HCT116 (cell line): ENCODE results near the gene PIP4K2A. TPM values are rescaled to one million over a fixed set of nuclear protein-coding genes. Genes with fewer than 3 reads are reported as not detected.

Experiments
- ATAC-seq: fragments of 200-7000 bp; cut with Tn5 transposase; 2 replicates; pipeline ENCODE4 v1.9.1; 2020; ENCODE audit warnings: mild to moderate bottlenecking, moderate library complexity
- BruUV-seq: library from RNA; stranded (reverse); fragments of 400-500 nt; replicated peaks from 2 replicates; lab custom pipeline; 2021; lab: Mats Ljungman, UMichigan
- CTCF ChIA-PET: fragments of 300-600 bp; sonication (Branson Sonifier 250); formaldehyde crosslinking; loops from one replicate; lab custom pipeline; 2021; ENCODE audit warnings: antibody characterized with exemption; lab: Charles Lee
- POLR2A ChIA-PET: fragments of 300-600, 350-600 bp; sonication (Branson Sonifier 250); formaldehyde crosslinking; loops from one replicate; lab custom pipeline; 2021; ENCODE audit warnings: antibody characterized with exemption; lab: Charles Lee
- RAD21 ChIA-PET, 2 experiments: fragments of 300-600 bp; sonication (Branson Sonifier 250); formaldehyde crosslinking; loops; one replicate each; lab custom pipeline; 2023; ENCODE audit warnings: low total read pairs in 2 of 2; ENCODE audit not compliant: uncharacterized antibody in 2 of 2, unreplicated experiment in 2 of 2, low non-redundant PET in 1 of 2; lab: Charles Lee
- DNase-seq: peaks from one replicate; pipeline ENCODE4 v3.0.0-alpha.2; 2010; ENCODE audit warnings: low read depth, low spot score
- H2AFZ ChIP-seq: fragments of 200-600 bp; shearing (Covaris generic), sonication (generic); 2 replicates; pipeline ENCODE4 v1.6.1; 2017; ENCODE audit warnings: low read depth, mixed run types, mixed read lengths, antibody characterized with exemption, low read length; ENCODE audit not compliant: poor library complexity, severe bottlenecking
- H3K27ac ChIP-seq: 2 replicates; pipeline ENCODE4 v1.5.1; 2012; ENCODE audit warnings: low read depth, low read length
- H3K27me3 ChIP-seq: fragments of 200-600 bp; sonication (generic); 2 replicates; pipeline ENCODE4 v1.6.1; 2016; ENCODE audit warnings: mixed run types, low read length, mixed read lengths; ENCODE audit not compliant: insufficient read depth
- H3K36me3 ChIP-seq, 2 experiments: fragments of 200-500 bp in 1 of 2; fragments of 200-600 bp in 1 of 2; sonication (Bioruptor generic) in 1 of 2; sonication (generic) in 1 of 2; 2 replicates each; pipeline versions ENCODE4 v1.5.1 to v1.6.1; 2014 to 2016; ENCODE audit warnings: low read length in 2 of 2, inconsistent platforms in 1 of 2, mixed read lengths in 1 of 2, mixed run types in 1 of 2; ENCODE audit not compliant: insufficient read depth in 2 of 2, control insufficient read depth in 1 of 2
- H3K4me1 ChIP-seq, 2 experiments: fragments of 200-600 bp in 1 of 2; sonication (generic) in 1 of 2; 2 replicates each; pipeline versions ENCODE4 v1.5.1 to v1.6.1; 2012 to 2017; ENCODE audit warnings: low read length in 2 of 2, inconsistent platforms in 1 of 2, mild to moderate bottlenecking in 1 of 2, mixed read lengths in 1 of 2, mixed run types in 1 of 2, moderate library complexity in 1 of 2; ENCODE audit not compliant: insufficient read depth in 2 of 2, control insufficient read depth in 1 of 2
- H3K4me2 ChIP-seq: fragments of 200-600 bp; sonication (generic); 2 replicates; pipeline ENCODE4 v1.6.1; 2017; ENCODE audit warnings: mixed run types, low read length, mixed read lengths
- H3K4me3 ChIP-seq, 2 experiments: fragments of 200-600 bp in 1 of 2; sonication (generic) in 1 of 2; replicated peaks in 1 of 2; 2 replicates each; pipeline ENCODE4 v1.5.1; 2011 to 2016; ENCODE audit warnings: low read length in 2 of 2, control low read depth in 1 of 2, low read depth in 1 of 2, mild to moderate bottlenecking in 1 of 2, mixed read lengths in 1 of 2, mixed run types in 1 of 2
- H3K79me2 ChIP-seq: fragments of 200-600 bp; sonication (generic); 2 replicates; pipeline ENCODE4 v1.6.1; 2017; ENCODE audit warnings: mild to moderate bottlenecking, mixed run types, low read length, moderate library complexity, mixed read lengths; ENCODE audit not compliant: insufficient read depth
- H3K9ac ChIP-seq: fragments of 200-600 bp; sonication (generic); 2 replicates; pipeline ENCODE4 v1.6.1; 2016; ENCODE audit warnings: low read length, mixed read lengths
- H3K9me2 ChIP-seq: fragments of 200-600 bp; sonication (generic), shearing (Covaris generic); 2 replicates; pipeline ENCODE4 v1.6.1; 2017; ENCODE audit warnings: mixed run types, mild to moderate bottlenecking, moderate library complexity; ENCODE audit not compliant: insufficient read depth
- H3K9me3 ChIP-seq, 2 experiments: fragments of 200-500 bp in 1 of 2; fragments of 200-600 bp in 1 of 2; sonication (Bioruptor generic) in 1 of 2; sonication (generic) in 1 of 2; 2 replicates each; pipeline ENCODE4 v1.6.1; 2014 to 2017; ENCODE audit warnings: low read length in 2 of 2, mixed read lengths in 2 of 2, inconsistent platforms in 1 of 2, low read depth in 1 of 2, mild to moderate bottlenecking in 1 of 2, mixed run types in 1 of 2, moderate library complexity in 1 of 2; ENCODE audit not compliant: control insufficient read depth in 1 of 2, insufficient read depth in 1 of 2
- H4K20me1 ChIP-seq: fragments of 200-600 bp; sonication (generic), shearing (Covaris generic); 2 replicates; pipeline ENCODE4 v1.6.1; 2017; ENCODE audit warnings: mixed run types, mild to moderate bottlenecking, moderate library complexity; ENCODE audit not compliant: insufficient read depth
- CBX3 ChIP-seq: IDR thresholded peaks from 2 replicates; pipeline ENCODE4 v1.6.1; 2012; ENCODE audit warnings: low read depth
- CEBPB ChIP-seq: IDR thresholded peaks from 2 replicates; pipeline ENCODE4 v1.6.1; 2012; ENCODE audit warnings: low read depth
- ELF1 ChIP-seq: IDR thresholded peaks from 2 replicates; pipeline ENCODE4 v1.6.1; 2012; ENCODE audit warnings: low read depth, borderline replicate concordance
- EZH2phosphoT487 ChIP-seq: fragments of 200-600 bp; IDR thresholded peaks from 2 replicates; pipeline ENCODE4 v1.6.1; 2018; ENCODE audit warnings: antibody characterized with exemption, borderline replicate concordance
- FOSL1 ChIP-seq: IDR thresholded peaks from 2 replicates; pipeline ENCODE4 v1.6.1; 2012; ENCODE audit warnings: low read depth
- POLR2A ChIP-seq: IDR thresholded peaks from 2 replicates; pipeline ENCODE4 v1.7.0; 2011; ENCODE audit warnings: borderline replicate concordance; ENCODE audit not compliant: insufficient read depth, insufficient read length; ENCODE audit errors: extremely low read depth
- RAD21 ChIP-seq: IDR thresholded peaks from 2 replicates; pipeline ENCODE4 v1.6.1; 2012; ENCODE audit warnings: low read depth, mild to moderate bottlenecking
- SIN3A ChIP-seq: IDR thresholded peaks from 2 replicates; pipeline ENCODE4 v1.6.1; 2012; ENCODE audit warnings: low read depth
- TCF7L2 ChIP-seq: IDR thresholded peaks from 2 replicates; pipeline ENCODE4 v1.7.0; 2011; ENCODE audit warnings: borderline replicate concordance, inconsistent platforms; ENCODE audit not compliant: insufficient read depth, insufficient read length; ENCODE audit errors: extremely low read depth
- ZBTB33 ChIP-seq: IDR thresholded peaks from 2 replicates; pipeline ENCODE4 v1.6.1; 2011; ENCODE audit warnings: mild to moderate bottlenecking, low read length, moderate library complexity; ENCODE audit not compliant: insufficient replicate concordance; ENCODE audit errors: extremely low read depth
- intact Hi-C: fragments of 100-400 bp; cut with micrococcal nuclease; formaldehyde crosslinking; loops from 2 replicates; pipeline ENCODE4 v1.10.0; 2022
- total RNA-seq: library from RNA; stranded (reverse); gene quantifications from one replicate; pipeline ENCODE4 v1.2.1, GENCODE V29; 2021; ENCODE audit not compliant: unreplicated experiment
- TF ChIP-seq, protein P1 (sequence below), 3 experiments: fragments of 200-600 bp in 1 of 3; sonication (generic) in 1 of 3; IDR thresholded peaks in 2 of 3; conservative IDR thresholded peaks in 1 of 3; 2 replicates each; pipeline ENCODE4 v1.5.1; 2012 to 2017; ENCODE audit warnings: low read depth in 2 of 3, low read length in 2 of 3, antibody characterized with exemption in 1 of 3, borderline replicate concordance in 1 of 3, control low read depth in 1 of 3, mild to moderate bottlenecking in 1 of 3, mixed read lengths in 1 of 3, mixed run types in 1 of 3, moderate library complexity in 1 of 3; ENCODE audit not compliant: insufficient read depth in 1 of 3

The PIP4K2A gene
- total RNA-seq, 1 experiment from 2014 or later: 41.9 TPM

GRCh38 chr10:22644222-22644621 lies 70.2 kb downstream of the PIP4K2A start:
- H3K4me2 ChIP-seq: no peak overlapping the region
- peaks cover 100% of the 10 kb centered on the region for H3K79me2 ChIP-seq
- H3K9me3 ChIP-seq: no peaks in the 10 kb centered on the region
- no peaks in the 10 kb centered on the region for H3K36me3 ChIP-seq
- H4K20me1 ChIP-seq: no peaks in the 10 kb centered on the region; the same call in 1 of the 2 replicates
- no peak overlapping the region for H2AFZ ChIP-seq
- DNase-seq: no peak
- H3K4me1 ChIP-seq: peaks cover 2 to 8% of the 10 kb centered on the region in 2 experiments; a peak in 2 of 4 replicates
- TF ChIP-seq SIN3A (no peak), EZH2phosphoT487 (no peak), CEBPB (no peak), CBX3 (no peak), ELF1 (no peak), POLR2A (no peak), RAD21 (no peak), ZBTB33 (no peak), TCF7L2 (no peak), FOSL1 (no peak)
- TF ChIP-seq, protein P1, sequence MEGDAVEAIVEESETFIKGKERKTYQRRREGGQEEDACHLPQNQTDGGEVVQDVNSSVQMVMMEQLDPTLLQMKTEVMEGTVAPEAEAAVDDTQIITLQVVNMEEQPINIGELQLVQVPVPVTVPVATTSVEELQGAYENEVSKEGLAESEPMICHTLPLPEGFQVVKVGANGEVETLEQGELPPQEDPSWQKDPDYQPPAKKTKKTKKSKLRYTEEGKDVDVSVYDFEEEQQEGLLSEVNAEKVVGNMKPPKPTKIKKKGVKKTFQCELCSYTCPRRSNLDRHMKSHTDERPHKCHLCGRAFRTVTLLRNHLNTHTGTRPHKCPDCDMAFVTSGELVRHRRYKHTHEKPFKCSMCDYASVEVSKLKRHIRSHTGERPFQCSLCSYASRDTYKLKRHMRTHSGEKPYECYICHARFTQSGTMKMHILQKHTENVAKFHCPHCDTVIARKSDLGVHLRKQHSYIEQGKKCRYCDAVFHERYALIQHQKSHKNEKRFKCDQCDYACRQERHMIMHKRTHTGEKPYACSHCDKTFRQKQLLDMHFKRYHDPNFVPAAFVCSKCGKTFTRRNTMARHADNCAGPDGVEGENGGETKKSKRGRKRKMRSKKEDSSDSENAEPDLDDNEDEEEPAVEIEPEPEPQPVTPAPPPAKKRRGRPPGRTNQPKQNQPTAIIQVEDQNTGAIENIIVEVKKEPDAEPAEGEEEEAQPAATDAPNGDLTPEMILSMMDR (IDR thresholded peaks at IDR 0.05 in 2 of 3, conservative IDR thresholded peaks at IDR 0.05 in 1 of 3; ENCODE audit: borderline replicate concordance in 1 of 3, insufficient read depth in 1 of 3, low read depth in 2 of 3, low read length in 2 of 3): no peak
- POLR2A ChIA-PET: no interaction called here
- intact Hi-C loops: no loop called here
- H3K9ac ChIP-seq: no peak overlapping the region
- RAD21 ChIA-PET: no interaction called here
- no peak overlapping the region for H3K4me3 ChIP-seq
- H3K27me3 ChIP-seq: no peaks in the 10 kb centered on the region
- no peak overlapping the region for H3K27ac ChIP-seq
- CTCF ChIA-PET: no interaction called here
- no TSS peak for BruUV-seq
- no peak for ATAC-seq
- no peaks in the 10 kb centered on the region for H3K9me2 ChIP-seq
